HG02798 (cell line): ENCODE data around the gene RTN4.

ENCODE experiments used
- ATAC-seq: cut with Tn5 transposase; IDR thresholded peaks from one replicate; pipeline ENCODE4 v1.9.1; 2021; ENCODE audit warnings: mild to moderate bottlenecking; ENCODE audit not compliant: unreplicated experiment, poor library complexity

Gene RTN4

GRCh38 chr2:54957321-54957999 is 92.8 kb downstream of the RTN4 start:
- ATAC-seq, result no peak

GRCh38 chr2:54956111-54956627 is 94.1 kb downstream of the RTN4 start:
- ATAC-seq, result no peak

- ATAC-seq, result no peak
These were observed 94.7 kb downstream of the RTN4 start for GRCh38 chr2:54955358-54956110.

- no peak for ATAC-seq
These were observed 95.4 kb downstream of the RTN4 start for GRCh38 chr2:54954705-54955357.

- no peak for ATAC-seq
These were observed 96.1 kb downstream of the RTN4 start for GRCh38 chr2:54954158-54954557.

GRCh38 chr2:54952978-54953456 is 97.2 kb downstream of the RTN4 start:
- ATAC-seq, result no peak

- no peak for ATAC-seq
These were observed 97.8 kb downstream of the RTN4 start for GRCh38 chr2:54952425-54952824.

- no peak for ATAC-seq
These were observed 99.4 kb downstream of the RTN4 start for GRCh38 chr2:54950811-54951210.

- no peak for ATAC-seq
These were observed 100.8 kb downstream of the RTN4 start for GRCh38 chr2:54949431-54949830.

GRCh38 chr2:54948120-54948519 is 102.1 kb downstream of the RTN4 start:
- no peak for ATAC-seq

- ATAC-seq, result no peak
These were observed 102.6 kb downstream of the RTN4 start for GRCh38 chr2:54947646-54948045.

GRCh38 chr2:54947136-54947535 is 103.1 kb downstream of the RTN4 start:
- no peak for ATAC-seq

- no peak for ATAC-seq
These were observed 103.9 kb downstream of the RTN4 start for GRCh38 chr2:54946220-54946805.

GRCh38 chr2:54945391-54946219 is 104.6 kb downstream of the RTN4 start:
- ATAC-seq, result peak; percentile 85

- no peak for ATAC-seq
These were observed 105.4 kb downstream of the RTN4 start for GRCh38 chr2:54944724-54945326.

GRCh38 chr2:54942373-54942772 is 107.9 kb downstream of the RTN4 start:
- no peak for ATAC-seq

- ATAC-seq, result no peak
These were observed 108.8 kb downstream of the RTN4 start for GRCh38 chr2:54941248-54941984.

- no peak for ATAC-seq
These were observed 109.5 kb downstream of the RTN4 start for GRCh38 chr2:54940723-54941122.
